Hepatocyte (in vitro differentiated cells): ENCODE measurements around the gene RPS6KA2. TPM values are rescaled to one million over a fixed set of nuclear protein-coding genes. Genes with fewer than 3 reads are reported as not detected.

Source experiments
- DNase-seq: peaks from one replicate; pipeline ENCODE4 v3.0.0-alpha.2; 2016; ENCODE audit warnings: low spot score
- H2AFZ ChIP-seq: fragments of 200-600 bp; sonication (generic); 2 replicates; pipeline ENCODE4 v1.6.0; 2016; ENCODE audit warnings: antibody characterized with exemption, mild to moderate bottlenecking
- H3K27ac ChIP-seq: fragments of 200-600 bp; sonication (generic); 2 replicates; pipeline ENCODE4 v1.5.1; 2016; ENCODE audit warnings: mild to moderate bottlenecking
- H3K27me3 ChIP-seq: fragments of 200-600 bp; sonication (generic); 2 replicates; pipeline ENCODE4 v1.6.1; 2016
- H3K36me3 ChIP-seq: fragments of 200-600 bp; sonication (generic); replicated peaks from 2 replicates; pipeline ENCODE4 v1.5.1; 2016; ENCODE audit warnings: low read depth; ENCODE audit not compliant: insufficient read depth
- H3K4me1 ChIP-seq: fragments of 200-600 bp; sonication (generic); 2 replicates; pipeline ENCODE4 v1.5.1; 2016; ENCODE audit warnings: mild to moderate bottlenecking, moderate library complexity; ENCODE audit not compliant: insufficient read depth
- H3K4me2 ChIP-seq: fragments of 200-600 bp; sonication (generic); 2 replicates; pipeline ENCODE4 v1.6.0; 2016
- H3K4me3 ChIP-seq: fragments of 200-600 bp; sonication (generic); 2 replicates; pipeline ENCODE4 v1.5.1; 2016; ENCODE audit warnings: mild to moderate bottlenecking
- H3K79me2 ChIP-seq: fragments of 200-600 bp; sonication (generic); 2 replicates; pipeline ENCODE4 v1.6.0; 2017; ENCODE audit warnings: mild to moderate bottlenecking
- H3K9me2 ChIP-seq: fragments of 200-600 bp; sonication (generic); replicated peaks from 2 replicates; pipeline ENCODE4 v1.6.0; 2017; ENCODE audit warnings: mild to moderate bottlenecking; ENCODE audit not compliant: insufficient read depth
- H3K9me3 ChIP-seq: fragments of 200-600 bp; sonication (generic); 2 replicates; pipeline ENCODE4 v1.5.1; 2016; ENCODE audit warnings: low read depth, mild to moderate bottlenecking
- H4K20me1 ChIP-seq: fragments of 200-600 bp; sonication (generic); 2 replicates; pipeline ENCODE4 v1.6.0; 2016; ENCODE audit warnings: mild to moderate bottlenecking; ENCODE audit not compliant: insufficient read depth, poor library complexity, severe bottlenecking
- EZH2 ChIP-seq: fragments of 200-600 bp; sonication (generic); IDR thresholded peaks from 2 replicates; pipeline ENCODE4 v1.6.1; 2016; ENCODE audit warnings: antibody characterized with exemption, mild to moderate bottlenecking, borderline replicate concordance
- EZH2phosphoT487 ChIP-seq: fragments of 200-600 bp; sonication (generic); IDR thresholded peaks from one replicate; pipeline ENCODE4 v1.6.1; 2018; ENCODE audit warnings: antibody characterized with exemption, mild to moderate bottlenecking, low read depth, moderate library complexity; ENCODE audit not compliant: unreplicated experiment, severe bottlenecking
- WGBS: methylation state at CpG from one replicate; pipeline ENCODE4 v1.1.6; 2016; ENCODE audit warnings: low lambda C conversion rate; ENCODE audit errors: missing lambda C conversion rate; 5-methylcytosine and 5-hydroxymethylcytosine counted together
- polyA plus RNA-seq: library from polyadenylated mRNA; unstranded; fragments of >200 nt; fragmentation: Nextera tagmentation; extraction: Ambion mirVana; gene quantifications from 2 replicates; pipeline ENCODE4 v1.2.1, GENCODE V29; 2016
- total RNA-seq: library from RNA; depleted of rRNA; stranded (reverse); fragments of >200 nt; gene quantifications from 2 replicates; pipeline ENCODE4 v1.2.3, GENCODE V29; 2014
- TF ChIP-seq, protein P1 (sequence below): fragments of 200-600 bp; sonication (generic); IDR thresholded peaks from 2 replicates; pipeline ENCODE4 v1.5.1; 2016; ENCODE audit warnings: antibody characterized with exemption, mild to moderate bottlenecking; ENCODE audit not compliant: poor library complexity

Gene RPS6KA2
- total and polyA plus RNA-seq, 2 experiments from 2014 or later, result 27.7 to 29.2 TPM

DNA sequence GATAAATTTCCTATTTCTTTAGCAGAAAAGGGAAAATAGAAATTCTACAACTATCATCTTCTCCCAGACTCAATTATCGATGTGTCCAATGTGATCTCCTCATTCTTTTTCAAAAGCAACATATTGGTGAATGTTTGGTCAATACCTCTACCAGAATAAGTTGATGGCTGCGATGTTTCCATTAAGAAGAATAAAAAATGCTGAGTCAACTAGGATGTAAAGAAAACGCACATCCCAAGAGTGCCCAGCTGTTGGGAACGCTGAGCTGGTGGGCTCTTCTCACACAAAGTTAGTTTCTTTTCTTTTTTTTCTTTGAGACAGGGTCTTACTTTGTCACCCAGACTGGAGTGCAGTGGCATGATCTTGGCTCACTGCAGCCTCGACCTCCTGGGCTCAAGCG lies 80.4 kb downstream of the RPS6KA2 start:
- H3K27ac ChIP-seq, result no peak overlapping the region
- no peak overlapping the region for H3K4me2 ChIP-seq
- no peak overlapping the region for H2AFZ ChIP-seq
- H3K4me3 ChIP-seq, result no peak overlapping the region
- WGBS, result 96% methylated on average over 6 of the region's 6 CpGs
- H3K4me1 ChIP-seq, result peaks cover 9% of the 10 kb centered on the region
- DNase-seq, result no peak
- H3K9me3 ChIP-seq, result no peaks in the 10 kb centered on the region
- no peak for TF ChIP-seq EZH2phosphoT487
- no peak for TF ChIP-seq EZH2
- TF ChIP-seq, protein P1, sequence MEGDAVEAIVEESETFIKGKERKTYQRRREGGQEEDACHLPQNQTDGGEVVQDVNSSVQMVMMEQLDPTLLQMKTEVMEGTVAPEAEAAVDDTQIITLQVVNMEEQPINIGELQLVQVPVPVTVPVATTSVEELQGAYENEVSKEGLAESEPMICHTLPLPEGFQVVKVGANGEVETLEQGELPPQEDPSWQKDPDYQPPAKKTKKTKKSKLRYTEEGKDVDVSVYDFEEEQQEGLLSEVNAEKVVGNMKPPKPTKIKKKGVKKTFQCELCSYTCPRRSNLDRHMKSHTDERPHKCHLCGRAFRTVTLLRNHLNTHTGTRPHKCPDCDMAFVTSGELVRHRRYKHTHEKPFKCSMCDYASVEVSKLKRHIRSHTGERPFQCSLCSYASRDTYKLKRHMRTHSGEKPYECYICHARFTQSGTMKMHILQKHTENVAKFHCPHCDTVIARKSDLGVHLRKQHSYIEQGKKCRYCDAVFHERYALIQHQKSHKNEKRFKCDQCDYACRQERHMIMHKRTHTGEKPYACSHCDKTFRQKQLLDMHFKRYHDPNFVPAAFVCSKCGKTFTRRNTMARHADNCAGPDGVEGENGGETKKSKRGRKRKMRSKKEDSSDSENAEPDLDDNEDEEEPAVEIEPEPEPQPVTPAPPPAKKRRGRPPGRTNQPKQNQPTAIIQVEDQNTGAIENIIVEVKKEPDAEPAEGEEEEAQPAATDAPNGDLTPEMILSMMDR, result no peak
- no peaks in the 10 kb centered on the region for H3K36me3 ChIP-seq
- H3K27me3 ChIP-seq, result no peaks in the 10 kb centered on the region
- no peaks in the 10 kb centered on the region for H3K9me2 ChIP-seq
- no peaks in the 10 kb centered on the region for H4K20me1 ChIP-seq
- H3K79me2 ChIP-seq, result peaks cover 8% of the 10 kb centered on the region

DNA sequence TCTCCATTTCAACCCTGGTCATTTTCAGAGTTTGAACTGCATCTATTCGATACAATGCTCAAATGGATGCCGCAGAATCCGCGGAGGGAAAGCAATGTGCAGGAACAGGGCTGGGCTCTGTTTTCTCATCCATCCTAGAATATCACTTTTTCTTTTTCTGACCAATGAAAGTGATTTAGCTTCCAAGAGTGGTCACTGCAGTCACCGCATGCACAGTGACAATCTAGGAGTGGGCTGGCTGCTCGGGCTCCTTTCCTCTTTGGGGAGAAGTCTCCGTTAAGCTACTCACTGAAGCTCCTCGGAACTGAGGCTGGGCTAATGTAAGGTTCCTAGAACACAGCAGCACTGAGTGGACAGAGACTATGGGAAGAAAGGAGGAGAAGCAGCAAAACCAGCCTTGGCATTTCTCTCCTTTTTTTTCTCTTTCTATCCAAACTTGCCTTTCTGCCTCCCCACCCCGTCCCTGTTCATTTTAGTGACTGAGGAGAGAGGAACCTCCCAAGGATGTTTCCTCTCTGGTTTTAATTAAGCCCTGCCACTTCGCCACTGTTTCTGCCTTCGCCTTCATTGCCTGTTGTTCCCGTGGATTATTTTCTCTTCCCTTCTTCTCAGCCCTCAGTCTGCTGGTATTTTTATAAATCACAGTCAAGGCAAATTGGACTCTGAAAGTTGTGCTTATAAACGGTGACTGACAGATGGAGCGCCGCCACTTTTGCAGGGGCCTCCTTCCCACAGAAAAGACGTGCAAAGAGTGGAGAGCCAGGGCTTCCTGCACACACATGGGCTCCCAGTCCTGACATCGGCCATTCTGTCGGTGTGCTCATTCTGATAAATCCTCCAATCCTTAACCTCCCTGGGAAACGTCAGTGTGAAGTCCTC lies 81.7 kb downstream of the RPS6KA2 start:
- Histone ChIP-seq H3K4me3 (no peak overlapping the region), H3K4me2 (no peak overlapping the region), H3K4me1 (peaks cover 9% of the 10 kb centered on the region), H3K36me3 (no peaks in the 10 kb centered on the region), H3K9me2 (no peaks in the 10 kb centered on the region), H3K27ac (no peak overlapping the region), H3K79me2 (peaks cover 8% of the 10 kb centered on the region), H2AFZ (no peak overlapping the region), H4K20me1 (no peaks in the 10 kb centered on the region), H3K9me3 (no peaks in the 10 kb centered on the region), H3K27me3 (no peaks in the 10 kb centered on the region)
- TF ChIP-seq EZH2phosphoT487 (no peak), EZH2 (no peak)
- TF ChIP-seq, protein P1, result no peak
- WGBS, result 81% methylated on average over 19 of the region's 19 CpGs
- no peak for DNase-seq

DNA sequence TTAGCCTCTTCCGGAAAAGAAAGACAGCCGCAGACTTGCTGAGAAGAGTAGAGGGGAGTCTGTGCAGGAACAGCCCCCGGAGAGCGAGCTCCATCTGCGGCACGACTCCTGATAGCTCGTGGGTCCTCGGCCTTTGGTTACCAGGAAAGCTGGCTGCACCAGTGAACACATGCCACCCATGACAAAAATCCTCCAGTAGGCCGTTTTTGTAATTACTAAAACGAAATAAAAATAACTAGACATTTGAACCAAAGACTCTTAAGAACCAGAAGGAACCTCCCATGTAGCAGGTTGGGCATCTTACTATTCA lies 82.8 kb downstream of the RPS6KA2 start:
- peaks cover 5% of the 10 kb centered on the region for H4K20me1 ChIP-seq
- H3K36me3 ChIP-seq, result no peaks in the 10 kb centered on the region
- peaks cover 9% of the 10 kb centered on the region for H3K4me1 ChIP-seq
- no peaks in the 10 kb centered on the region for H3K9me2 ChIP-seq
- no peaks in the 10 kb centered on the region for H3K9me3 ChIP-seq
- 76% methylated on average over 10 of the region's 10 CpGs for whole genome bisulfite sequencing
- DNase-seq, result no peak
- TF ChIP-seq EZH2 (no peak), EZH2phosphoT487 (no peak)
- TF ChIP-seq, protein P1, result no peak
- H3K4me2 ChIP-seq, result no peak overlapping the region
- no peaks in the 10 kb centered on the region for H3K27me3 ChIP-seq
- H3K79me2 ChIP-seq, result peaks cover 10% of the 10 kb centered on the region
- no peak overlapping the region for H3K4me3 ChIP-seq
- no peak overlapping the region for H3K27ac ChIP-seq
- no peak overlapping the region for H2AFZ ChIP-seq
